Neural progenitor cell (in vitro differentiated cells): Measurements from ENCODE around the gene MED27.

ENCODE experiments used
- EZH2 ChIP-seq: fragments of 200-600 bp; sonication (generic); IDR thresholded peaks from 2 replicates; pipeline ENCODE4 v1.6.1; 2017; ENCODE audit warnings: antibody characterized with exemption, mild to moderate bottlenecking, moderate library complexity
- EZH2phosphoT487 ChIP-seq: fragments of 200-600 bp; sonication (generic); IDR thresholded peaks from 2 replicates; pipeline ENCODE4 v1.6.1; 2017; ENCODE audit warnings: antibody characterized with exemption
- TF ChIP-seq, protein P1 (sequence below): fragments of 200-600 bp; sonication (generic); IDR thresholded peaks from 2 replicates; pipeline ENCODE4 v1.5.1; 2017; ENCODE audit warnings: antibody characterized with exemption, mild to moderate bottlenecking

- TF ChIP-seq, protein P1, sequence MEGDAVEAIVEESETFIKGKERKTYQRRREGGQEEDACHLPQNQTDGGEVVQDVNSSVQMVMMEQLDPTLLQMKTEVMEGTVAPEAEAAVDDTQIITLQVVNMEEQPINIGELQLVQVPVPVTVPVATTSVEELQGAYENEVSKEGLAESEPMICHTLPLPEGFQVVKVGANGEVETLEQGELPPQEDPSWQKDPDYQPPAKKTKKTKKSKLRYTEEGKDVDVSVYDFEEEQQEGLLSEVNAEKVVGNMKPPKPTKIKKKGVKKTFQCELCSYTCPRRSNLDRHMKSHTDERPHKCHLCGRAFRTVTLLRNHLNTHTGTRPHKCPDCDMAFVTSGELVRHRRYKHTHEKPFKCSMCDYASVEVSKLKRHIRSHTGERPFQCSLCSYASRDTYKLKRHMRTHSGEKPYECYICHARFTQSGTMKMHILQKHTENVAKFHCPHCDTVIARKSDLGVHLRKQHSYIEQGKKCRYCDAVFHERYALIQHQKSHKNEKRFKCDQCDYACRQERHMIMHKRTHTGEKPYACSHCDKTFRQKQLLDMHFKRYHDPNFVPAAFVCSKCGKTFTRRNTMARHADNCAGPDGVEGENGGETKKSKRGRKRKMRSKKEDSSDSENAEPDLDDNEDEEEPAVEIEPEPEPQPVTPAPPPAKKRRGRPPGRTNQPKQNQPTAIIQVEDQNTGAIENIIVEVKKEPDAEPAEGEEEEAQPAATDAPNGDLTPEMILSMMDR, result no peak
- TF ChIP-seq EZH2, result no peak
- no peak for TF ChIP-seq EZH2phosphoT487
Measured at GRCh38 chr9:132016456-132016855, 63.2 kb downstream of the MED27 start.
